Keratinocyte (primary cell): ENCODE measurements around the gene PDIA4.

Source experiments
- CTCF ChIP-seq, 3 experiments: IDR thresholded peaks in 1 of 3; conservative IDR thresholded peaks in 1 of 3; optimal IDR thresholded peaks in 1 of 3; 2 replicates in 2 of 3; 3 replicates in 1 of 3; pipeline versions ENCODE3 to v1.5.1; 2011; ENCODE audit warnings: low read length in 3 of 3, mild to moderate bottlenecking in 3 of 3, moderate library complexity in 2 of 3, control low read depth in 1 of 3, inconsistent platforms in 1 of 3; ENCODE audit not compliant: insufficient read depth in 2 of 3; ENCODE audit errors: extremely low read depth in 1 of 3
- EZH2 ChIP-seq: IDR thresholded peaks from one replicate; pipeline ENCODE4 v1.6.1; 2012; ENCODE audit warnings: inconsistent platforms, mild to moderate bottlenecking, low read length, moderate library complexity

- TF ChIP-seq EZH2 (no peak), CTCF (optimal IDR thresholded peaks at IDR 0.05 in 1 of 3, IDR thresholded peaks at IDR 0.05 in 1 of 3, conservative IDR thresholded peaks at IDR 0.05 in 1 of 3; ENCODE audit: extremely low read depth in 1 of 3, insufficient read depth in 2 of 3, low read length in 3 of 3) (no peak)
Observed at GRCh38 chr7:148962440-148962822, 65.9 kb downstream of the PDIA4 start.
